Measurements from ENCODE around the gene TRIM15. TPM values are rescaled to one million over a fixed set of nuclear protein-coding genes. Genes with fewer than 3 reads are reported as not detected.
A peak's percentile ranks its signal among the peaks of the same experiment; 100 is the strongest.
"Not testable (repeated sequence)": the region's sequence is repeated elsewhere in the genome, so short reads cannot be mapped to it uniquely, and the experiment has no call there.

Gene TRIM15
- total RNA-seq, 2 experiments from 2014 or later = not detected

DNA sequence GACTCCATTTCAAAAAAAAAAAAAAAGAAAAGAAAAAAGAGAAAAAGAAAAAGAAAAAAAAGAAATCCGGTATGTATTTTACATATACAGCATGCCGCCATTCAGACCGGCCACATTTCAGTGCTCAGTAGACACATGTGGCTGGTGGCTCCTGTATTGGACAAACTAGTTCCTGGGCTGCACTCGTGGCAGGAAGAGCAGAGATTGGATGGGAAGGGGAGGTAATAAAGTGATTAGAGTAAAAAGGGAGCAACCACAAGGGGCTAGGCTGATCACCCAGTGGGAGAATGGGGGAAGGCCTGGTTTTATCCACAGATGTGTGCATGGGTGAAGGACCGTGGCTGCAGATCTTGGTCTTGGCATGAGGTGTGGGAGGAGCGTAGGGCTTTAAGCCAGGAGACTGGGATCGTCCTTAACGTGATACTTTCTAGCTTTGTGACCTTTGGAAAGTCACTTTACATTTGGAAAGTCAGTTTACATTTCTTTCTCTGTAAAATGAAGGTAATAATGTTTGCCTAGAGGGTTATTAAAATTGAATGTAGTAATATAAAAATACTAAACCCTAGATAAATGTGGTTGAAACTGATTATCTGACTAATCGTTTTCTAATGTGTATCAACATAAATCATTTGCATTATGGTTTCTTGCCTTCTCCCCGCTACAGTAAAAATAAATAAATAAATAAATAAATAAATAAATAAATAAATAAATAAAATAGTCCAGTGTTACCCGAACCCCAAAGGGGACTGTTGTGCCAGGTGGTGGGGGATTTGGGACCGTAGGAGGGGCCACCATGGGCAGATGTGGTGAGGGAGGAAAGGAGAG lies 869 bp upstream of the TRIM15 start:
- POLR2A ChIA-PET = no interaction called here
- no peaks in the 10 kb centered on the region for H3K9me3 Mint-ChIP-seq
- H3K4me1 Mint-ChIP-seq = peaks cover 22% of the 10 kb centered on the region
- no peaks in the 10 kb centered on the region for H3K36me3 Mint-ChIP-seq
- no peak overlapping the region for H3K27ac Mint-ChIP-seq
- H3K4me3 Mint-ChIP-seq = peak overlapping the region; percentile 3
- ATAC-seq (ENCODE audit: low read depth) = no peak
- DNase-seq = no peak
- H3K27me3 Mint-ChIP-seq = no peaks in the 10 kb centered on the region

DNA sequence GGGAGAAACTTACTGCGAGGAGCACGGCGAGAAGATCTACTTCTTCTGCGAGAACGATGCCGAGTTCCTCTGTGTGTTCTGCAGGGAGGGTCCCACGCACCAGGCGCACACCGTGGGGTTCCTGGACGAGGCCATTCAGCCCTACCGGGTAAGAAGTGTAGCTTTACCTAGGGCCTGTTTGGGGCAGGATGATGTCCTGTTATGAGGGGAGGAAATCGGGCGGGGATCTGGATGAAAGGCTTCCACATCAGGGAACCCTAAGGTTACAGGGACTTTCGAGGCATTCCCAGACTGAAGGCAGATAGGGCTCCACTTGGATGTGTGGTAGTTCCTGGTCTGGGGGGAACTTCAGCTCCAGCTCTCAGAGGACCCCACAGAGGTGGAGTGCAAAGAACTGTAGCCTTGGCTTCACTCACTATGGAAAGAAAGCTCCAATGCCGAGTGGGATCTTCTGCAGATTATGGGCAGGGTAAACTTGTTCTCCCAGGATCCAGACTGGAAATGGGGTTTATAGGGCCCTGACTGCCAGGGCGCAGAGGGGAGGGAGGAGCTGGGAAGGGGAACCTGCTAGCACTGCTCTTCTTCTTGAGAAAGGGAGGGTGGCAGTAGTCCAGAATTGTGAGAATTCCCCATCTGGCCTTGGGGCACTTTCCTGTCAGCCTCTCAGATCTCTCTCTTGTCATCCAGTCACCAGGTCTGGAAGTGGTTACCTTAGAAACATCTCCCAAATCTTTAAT lies 740 bp downstream of the TRIM15 start:
- ATAC-seq (ENCODE audit: low read depth) = no peak
- peaks cover 4% of the 10 kb centered on the region for H3K27me3 Mint-ChIP-seq
- no peak for DNase-seq
- no peaks in the 10 kb centered on the region for H3K36me3 Mint-ChIP-seq
- peaks cover 22% of the 10 kb centered on the region for H3K4me1 Mint-ChIP-seq
- no peaks in the 10 kb centered on the region for H3K9me3 Mint-ChIP-seq
- H3K4me3 Mint-ChIP-seq = no peak overlapping the region
- POLR2A ChIA-PET = interaction anchor here (1.3 kb wide), 1 partner anchor 50 kb away, joined by 3 read pairs; no protein-coding TSS in a partner anchor
- no peak overlapping the region for H3K27ac Mint-ChIP-seq

DNA sequence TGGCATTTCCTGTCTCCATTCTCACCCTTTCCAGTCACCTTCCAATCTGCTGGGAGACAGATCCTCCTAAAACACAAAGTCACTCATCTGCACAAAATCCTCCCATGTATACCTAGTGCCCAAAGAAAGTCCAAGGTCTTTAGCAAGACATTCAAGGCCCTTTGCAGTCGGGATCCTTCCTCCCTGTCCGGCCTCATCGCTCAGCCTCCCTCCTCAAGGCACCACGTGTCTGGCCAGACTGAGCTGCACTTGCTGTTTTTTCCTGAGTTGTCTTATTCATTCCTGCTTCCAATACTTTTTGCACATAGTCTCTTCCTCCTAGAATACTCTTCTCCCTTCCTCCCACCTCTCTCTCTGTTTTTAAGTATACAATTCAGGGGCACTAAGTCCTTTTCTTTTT lies 1.4 kb downstream of the TRIM15 start:
- no peak for DNase-seq
- H3K9me3 Mint-ChIP-seq = no peaks in the 10 kb centered on the region
- H3K27ac Mint-ChIP-seq = no peak overlapping the region
- no peaks in the 10 kb centered on the region for H3K36me3 Mint-ChIP-seq
- H3K4me3 Mint-ChIP-seq = no peak overlapping the region
- H3K27me3 Mint-ChIP-seq = peaks cover 4% of the 10 kb centered on the region
- H3K4me1 Mint-ChIP-seq = peaks cover 22% of the 10 kb centered on the region
- POLR2A ChIA-PET = interaction anchor here (1.3 kb wide), 1 partner anchor 50 kb away, joined by 3 read pairs; no protein-coding TSS in a partner anchor
- ATAC-seq (ENCODE audit: low read depth) = no peak

DNA sequence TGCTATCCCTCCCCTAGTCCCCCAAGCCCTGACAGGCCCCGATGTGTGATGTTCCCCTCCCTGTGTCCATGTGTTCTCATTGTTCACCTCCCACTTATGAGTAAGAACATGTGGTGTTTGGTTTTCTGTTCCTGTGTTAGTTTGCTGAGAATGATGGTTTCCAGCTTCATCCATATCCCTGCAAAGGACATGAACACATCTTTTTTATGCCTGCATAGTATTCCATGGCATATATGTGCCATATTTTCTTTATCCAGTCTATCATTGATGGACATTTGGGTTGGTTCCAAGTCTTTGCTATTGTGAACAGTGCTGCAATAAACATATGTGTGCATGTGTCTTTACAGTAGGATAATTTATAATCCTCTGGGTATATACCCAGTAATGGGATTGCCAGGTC lies 1.9 kb downstream of the TRIM15 start:
- H3K9me3 Mint-ChIP-seq; H3K27ac Mint-ChIP-seq; POLR2A ChIA-PET; ATAC-seq (ENCODE audit: low read depth); DNase-seq; H3K27me3 Mint-ChIP-seq; H3K36me3 Mint-ChIP-seq; H3K4me3 Mint-ChIP-seq: not testable (repeated sequence)
- H3K4me1 Mint-ChIP-seq = peaks cover 22% of the 10 kb centered on the region

DNA sequence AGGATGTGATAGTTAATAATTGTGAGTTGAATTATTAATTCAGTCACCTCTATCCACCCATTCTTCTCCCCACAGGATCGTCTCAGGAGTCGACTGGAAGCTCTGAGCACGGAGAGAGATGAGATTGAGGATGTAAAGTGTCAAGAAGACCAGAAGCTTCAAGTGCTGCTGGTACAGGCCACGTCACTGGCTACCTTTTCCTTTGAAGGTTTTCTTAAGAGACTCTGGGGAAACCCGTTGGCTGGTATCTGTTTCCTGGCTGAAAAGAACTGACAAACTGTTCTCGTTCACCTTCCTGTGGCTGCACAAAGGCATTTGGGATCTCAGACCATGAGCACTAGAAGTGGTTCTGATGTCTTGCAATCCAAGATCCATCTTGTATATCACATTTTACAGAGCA lies 3.8 kb downstream of the TRIM15 start:
- H3K9me3 Mint-ChIP-seq = no peaks in the 10 kb centered on the region
- H3K27me3 Mint-ChIP-seq = peaks cover 22% of the 10 kb centered on the region

DNA sequence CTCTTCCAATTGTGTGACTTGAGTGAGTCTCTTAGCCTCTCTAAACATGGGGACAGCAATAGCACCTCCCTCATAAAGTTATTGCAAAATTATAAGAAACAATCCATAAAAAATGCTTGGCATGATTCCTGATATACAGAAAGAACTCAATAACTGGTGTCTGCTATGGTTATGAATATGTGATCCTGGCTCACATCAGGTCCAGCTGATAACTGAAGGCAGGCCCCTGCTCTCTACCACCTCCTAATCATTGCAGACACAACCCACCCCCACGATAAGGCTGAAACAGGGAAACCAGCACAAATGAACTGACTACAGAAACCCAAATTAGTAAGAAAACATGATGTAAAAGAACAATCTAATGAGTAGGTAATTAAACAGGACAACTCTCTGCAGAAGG lies 5.4 kb downstream of the TRIM15 start:
- H3K27ac Mint-ChIP-seq = no peak overlapping the region
- POLR2A ChIA-PET = interaction anchor here (0.6 kb wide), 1 partner anchor 111 kb away, joined by 3 read pairs; no protein-coding TSS in a partner anchor
- H3K9me3 Mint-ChIP-seq = no peaks in the 10 kb centered on the region
- no peaks in the 10 kb centered on the region for H3K36me3 Mint-ChIP-seq
- peaks cover 17% of the 10 kb centered on the region for H3K4me1 Mint-ChIP-seq
- DNase-seq (no peak), ATAC-seq (ENCODE audit: low read depth) (no peak)
- peaks cover 36% of the 10 kb centered on the region for H3K27me3 Mint-ChIP-seq
- H3K4me3 Mint-ChIP-seq = no peak overlapping the region

More for the DNA sequence above, 3.8 kb downstream of the TRIM15 start:
- H3K27ac Mint-ChIP-seq = no peak overlapping the region
- POLR2A ChIA-PET = no interaction called here
- H3K36me3 Mint-ChIP-seq = no peaks in the 10 kb centered on the region
- ATAC-seq (ENCODE audit: low read depth) (peak; percentile 50), DNase-seq (no peak)
- no peak overlapping the region for H3K4me3 Mint-ChIP-seq
- peaks cover 24% of the 10 kb centered on the region for H3K4me1 Mint-ChIP-seq

DNA sequence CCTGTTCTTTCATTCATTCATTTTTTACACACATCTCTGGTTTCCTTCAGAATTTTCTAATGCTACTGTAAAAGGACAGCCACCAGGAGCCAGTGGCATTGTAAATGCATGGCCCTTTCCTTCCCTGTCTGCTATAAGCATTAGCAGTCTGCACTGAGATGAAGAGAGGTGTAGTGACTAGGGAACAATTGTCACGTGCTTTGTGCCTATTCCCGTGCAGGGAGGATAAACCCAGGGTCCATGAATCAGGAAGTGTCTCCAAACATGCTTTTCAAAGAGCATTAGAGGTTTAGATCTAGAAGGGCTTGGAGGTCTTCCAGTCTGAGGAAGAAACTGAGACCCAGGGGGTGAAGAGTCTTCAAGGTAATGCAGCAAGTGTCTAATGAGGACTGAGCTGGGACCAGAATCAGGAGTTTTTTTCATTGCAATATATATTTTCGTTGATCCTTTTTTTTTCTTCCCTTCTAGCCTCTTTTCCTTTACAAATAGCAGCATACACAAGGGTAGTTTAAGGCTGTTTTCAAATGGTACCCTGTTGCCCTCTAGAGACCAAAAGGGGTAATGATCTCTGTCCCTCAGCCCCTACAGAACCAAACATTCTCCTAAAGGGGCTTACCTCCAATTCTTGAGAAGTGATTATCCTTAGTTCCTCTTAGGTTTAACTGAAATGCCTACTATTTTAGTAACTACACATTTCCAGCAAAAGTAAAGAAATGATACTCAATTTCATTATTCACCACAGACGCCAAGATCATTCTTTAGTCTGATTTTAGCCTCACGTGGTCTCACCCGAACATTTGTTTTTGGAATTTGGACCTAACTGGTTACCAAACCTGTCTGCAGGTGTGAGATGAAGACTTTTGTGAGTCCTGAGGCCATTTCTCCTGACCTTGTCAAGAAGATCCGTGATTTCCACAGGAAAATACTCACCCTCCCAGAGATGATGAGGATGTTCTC lies 6.6 kb downstream of the TRIM15 start:
- POLR2A ChIA-PET = no interaction called here
- H3K27me3 Mint-ChIP-seq = peaks cover 46% of the 10 kb centered on the region
- H3K27ac Mint-ChIP-seq = no peak overlapping the region
- ATAC-seq (ENCODE audit: low read depth) = peak; percentile 77
- H3K4me3 Mint-ChIP-seq = no peak overlapping the region
- DNase-seq = no peak
- no peaks in the 10 kb centered on the region for H3K36me3 Mint-ChIP-seq
- peaks cover 17% of the 10 kb centered on the region for H3K4me1 Mint-ChIP-seq
- no peaks in the 10 kb centered on the region for H3K9me3 Mint-ChIP-seq

DNA sequence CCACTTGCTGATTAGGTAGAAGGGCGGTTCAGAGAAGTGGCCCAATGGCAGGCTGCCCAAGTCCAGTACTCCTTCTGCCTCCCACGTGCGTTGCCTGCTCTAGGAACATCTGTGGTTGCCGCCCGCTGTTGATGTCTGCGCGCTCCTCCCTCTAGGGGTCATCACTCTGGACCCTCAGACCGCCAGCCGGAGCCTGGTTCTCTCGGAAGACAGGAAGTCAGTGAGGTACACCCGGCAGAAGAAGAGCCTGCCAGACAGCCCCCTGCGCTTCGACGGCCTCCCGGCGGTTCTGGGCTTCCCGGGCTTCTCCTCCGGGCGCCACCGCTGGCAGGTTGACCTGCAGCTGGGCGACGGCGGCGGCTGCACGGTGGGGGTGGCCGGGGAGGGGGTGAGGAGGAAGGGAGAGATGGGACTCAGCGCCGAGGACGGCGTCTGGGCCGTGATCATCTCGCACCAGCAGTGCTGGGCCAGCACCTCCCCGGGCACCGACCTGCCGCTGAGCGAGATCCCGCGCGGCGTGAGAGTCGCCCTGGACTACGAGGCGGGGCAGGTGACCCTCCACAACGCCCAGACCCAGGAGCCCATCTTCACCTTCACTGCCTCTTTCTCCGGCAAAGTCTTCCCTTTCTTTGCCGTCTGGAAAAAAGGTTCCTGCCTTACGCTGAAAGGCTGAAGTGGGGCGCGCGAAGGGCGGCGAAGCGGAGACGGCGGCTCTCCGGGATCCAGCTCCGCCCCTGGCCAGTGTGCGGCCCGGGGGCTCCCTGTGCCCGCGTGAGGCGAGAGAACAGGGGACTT lies 8.5 kb downstream of the TRIM15 start:
- POLR2A ChIA-PET = interaction anchor here (1.1 kb wide), 1 partner anchor 48 kb away, joined by 3 read pairs; no protein-coding TSS in a partner anchor
- H3K27ac Mint-ChIP-seq = no peak overlapping the region
- peak overlapping the region; percentile 28 for H3K4me3 Mint-ChIP-seq
- ATAC-seq (ENCODE audit: low read depth) (no peak), DNase-seq (no peak)
- H3K36me3 Mint-ChIP-seq = no peaks in the 10 kb centered on the region
- H3K4me1 Mint-ChIP-seq = peaks cover 16% of the 10 kb centered on the region
- peaks cover 65% of the 10 kb centered on the region for H3K27me3 Mint-ChIP-seq
- no peaks in the 10 kb centered on the region for H3K9me3 Mint-ChIP-seq

DNA sequence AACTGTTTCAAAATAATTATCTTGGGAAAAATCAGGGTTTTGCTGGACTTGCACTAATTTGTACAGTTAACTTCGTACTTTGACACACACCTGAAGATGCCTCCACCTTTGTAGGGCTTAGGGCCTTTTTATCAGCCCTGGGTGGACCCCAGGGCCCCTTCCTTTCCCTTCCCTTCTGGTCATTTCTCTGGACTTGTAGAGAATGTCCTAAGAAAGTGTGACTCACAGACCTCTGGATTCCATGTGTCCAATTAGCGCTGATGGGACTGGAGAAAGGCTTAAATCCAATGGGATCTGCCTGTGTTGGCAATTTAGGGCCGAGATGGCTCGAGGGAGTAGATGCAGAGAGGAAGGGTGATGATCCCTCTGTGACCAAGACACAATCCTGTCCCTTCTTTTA lies 9.3 kb downstream of the TRIM15 start:
- DNase-seq (no peak), ATAC-seq (ENCODE audit: low read depth) (no peak)
- POLR2A ChIA-PET = no interaction called here
- Mint-ChIP-seq H3K27ac (no peak overlapping the region), H3K36me3 (no peaks in the 10 kb centered on the region), H3K27me3 (peaks cover 72% of the 10 kb centered on the region), H3K4me3 (no peak overlapping the region), H3K4me1 (peaks cover 11% of the 10 kb centered on the region), H3K9me3 (no peaks in the 10 kb centered on the region)

DNA sequence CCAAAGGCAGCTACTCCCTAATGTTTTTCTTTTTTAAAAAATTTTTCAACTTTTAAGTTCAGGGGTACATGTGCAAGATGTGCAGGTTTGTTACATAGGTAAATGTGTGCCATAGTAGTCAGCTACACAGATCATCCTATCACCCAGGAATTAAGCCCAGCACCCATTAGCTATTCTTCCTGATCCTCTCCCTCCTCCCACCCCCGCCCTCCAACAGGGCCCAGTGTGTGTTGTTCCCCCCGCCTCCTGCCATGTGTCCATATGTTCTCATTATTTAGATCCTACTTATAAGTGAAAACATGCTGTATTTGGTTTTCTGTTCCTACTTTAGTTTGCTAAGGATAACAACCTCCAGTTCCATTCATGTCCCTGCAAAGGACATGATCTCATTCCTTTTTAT lies 12.4 kb downstream of the TRIM15 start:
- Mint-ChIP-seq H3K9me3 (peaks cover 7% of the 10 kb centered on the region), H3K27ac (no peak overlapping the region), H3K36me3 (peaks cover 5% of the 10 kb centered on the region), H3K27me3 (peaks cover 83% of the 10 kb centered on the region), H3K4me3 (no peak overlapping the region), H3K4me1 (peaks cover 3% of the 10 kb centered on the region)
- POLR2A ChIA-PET = interaction anchor here (0.5 kb wide), 1 partner anchor 37 kb away, joined by 3 read pairs; no protein-coding TSS in a partner anchor
- ATAC-seq (ENCODE audit: low read depth) = no peak
- DNase-seq = no peak

DNA sequence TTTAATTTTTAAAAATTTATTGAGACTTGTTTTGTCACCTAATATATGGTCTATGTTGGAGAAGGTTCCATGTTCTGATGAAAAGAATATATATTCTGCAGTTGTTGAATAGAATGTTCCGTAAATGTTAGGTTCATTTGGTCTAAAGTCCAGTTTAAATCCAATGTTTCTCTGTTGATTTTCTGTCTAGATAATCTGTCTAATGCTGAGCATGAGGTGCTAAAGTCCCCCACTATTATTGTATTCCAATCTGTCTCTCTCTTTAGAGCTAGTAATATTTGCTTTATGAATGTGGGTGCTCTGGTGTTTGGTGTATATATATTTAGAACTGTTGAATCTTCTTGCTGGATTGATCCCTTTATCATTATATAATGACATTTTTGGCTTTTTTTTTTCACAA lies 15.5 kb downstream of the TRIM15 start:
- H3K4me3 Mint-ChIP-seq = no peak overlapping the region
- POLR2A ChIA-PET = interaction anchor here (0.7 kb wide), 1 partner anchor 10 kb away, joined by 5 read pairs; no protein-coding TSS in a partner anchor
- H3K27ac Mint-ChIP-seq = no peak overlapping the region
- peaks cover 14% of the 10 kb centered on the region for H3K9me3 Mint-ChIP-seq
- peaks cover 57% of the 10 kb centered on the region for H3K27me3 Mint-ChIP-seq
- no peak for ATAC-seq (ENCODE audit: low read depth)
- no peak for DNase-seq
- peaks cover 5% of the 10 kb centered on the region for H3K36me3 Mint-ChIP-seq
- H3K4me1 Mint-ChIP-seq = peaks cover 2% of the 10 kb centered on the region

DNA sequence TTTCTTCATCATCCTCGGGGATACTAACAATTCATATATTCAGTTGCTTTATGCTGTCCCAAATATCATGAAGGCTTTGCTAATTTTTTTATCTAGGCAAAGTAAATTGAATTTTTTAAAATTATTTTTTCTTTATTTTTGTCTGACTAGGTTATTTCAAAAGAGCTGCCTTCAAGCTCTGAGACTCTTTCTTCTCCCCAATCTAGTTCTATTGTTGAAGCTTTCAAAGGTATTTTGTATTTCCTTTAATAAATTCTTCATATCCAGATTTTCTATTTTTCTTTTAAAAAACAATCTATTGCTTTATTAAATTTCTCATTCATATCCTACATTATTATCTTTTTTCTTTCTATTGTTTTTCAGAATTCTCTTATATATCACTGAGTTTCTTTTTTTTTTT lies 16.8 kb downstream of the TRIM15 start:
- Mint-ChIP-seq H3K4me3 (no peak overlapping the region), H3K36me3 (peaks cover 13% of the 10 kb centered on the region), H3K9me3 (peaks cover 14% of the 10 kb centered on the region), H3K27me3 (peaks cover 46% of the 10 kb centered on the region), H3K27ac (no peak overlapping the region), H3K4me1 (peaks cover 2% of the 10 kb centered on the region)
- DNase-seq (no peak), ATAC-seq (ENCODE audit: low read depth) (no peak)
- POLR2A ChIA-PET = no interaction called here

Data from activated naive CD8-positive, alpha-beta T cell treated with anti-CD3 and anti-CD28 coated beads, Interleukin-2, amount 10 ng/mL, durations not matched to agents 7 days and 5 days (primary cell).